Naive B cell (primary cell): ENCODE measurements around the gene TMEM61. TPM values are rescaled to one million over a fixed set of nuclear protein-coding genes. Genes with fewer than 3 reads are reported as not detected.
A peak's percentile ranks its signal among the peaks of the same experiment; 100 is the strongest.

Experiments
- ATAC-seq, 2 donors: fragments of 150-1000 bp; cut with Tn5 transposase; 2 replicates each; pipeline ENCODE4 v1.10.0; 2021; ENCODE audit warnings: low read depth in 2 of 2, mild to moderate bottlenecking in 2 of 2, moderate library complexity in 2 of 2
- DNase-seq: peaks from one replicate; pipeline ENCODE4 v3.0.0; 2022
- H3K27ac Mint-ChIP-seq, 6 donors: one replicate each; pipeline ENCODE4 v1.8.0; 2020 to 2022; ENCODE audit warnings: mild to moderate bottlenecking in 6 of 6, mixed read lengths in 6 of 6, moderate library complexity in 5 of 6, inconsistent platforms in 2 of 6
- H3K27me3 Mint-ChIP-seq, 3 donors: one replicate each; pipeline ENCODE4 v1.8.0; 2021 to 2022; ENCODE audit warnings: mixed read lengths in 3 of 3, mild to moderate bottlenecking in 1 of 3
- H3K36me3 Mint-ChIP-seq, 2 donors: one replicate each; pipeline ENCODE4 v1.8.0; 2020 to 2022; ENCODE audit warnings: mixed read lengths in 2 of 2, inconsistent platforms in 1 of 2, mild to moderate bottlenecking in 1 of 2
- H3K4me1 Mint-ChIP-seq, 3 donors: one replicate each; pipeline ENCODE4 v1.8.0; 2020 to 2022; ENCODE audit warnings: mixed read lengths in 3 of 3, inconsistent platforms in 1 of 3, mild to moderate bottlenecking in 1 of 3, moderate library complexity in 1 of 3
- H3K4me3 Mint-ChIP-seq, 8 donors: one replicate each; pipeline ENCODE4 v1.8.0; 2020 to 2022; ENCODE audit warnings: mild to moderate bottlenecking in 8 of 8, mixed read lengths in 8 of 8, moderate library complexity in 8 of 8, inconsistent platforms in 2 of 8
- H3K9me3 Mint-ChIP-seq, 7 donors: one replicate each; pipeline ENCODE4 v1.8.0; 2020 to 2022; ENCODE audit warnings: mixed read lengths in 7 of 7, mild to moderate bottlenecking in 5 of 7, inconsistent platforms in 2 of 7, moderate library complexity in 1 of 7
- polyA plus RNA-seq, 6 donors: library from polyadenylated mRNA; unstranded; fragments of 300-500 nt; fragmentation: Illumina TruSeq; gene quantifications; one replicate each; pipeline ENCODE4 v1.2.3, GENCODE V29; 2021; ENCODE audit warnings: low read depth in 6 of 6

Gene TMEM61
- polyA plus RNA-seq, 6 donors from 2014 or later = not detected

GRCh38 chr1:54968551-54968950 lies 11.9 kb upstream of the TMEM61 start:
- Mint-ChIP-seq H3K9me3 (peaks cover 0 to 3% (median 0%) of the 10 kb centered on the region in 7 donors), H3K4me3 (no peak overlapping the region), H3K36me3 (no peaks in the 10 kb centered on the region), H3K4me1 (peaks cover 10 to 17% (median 14%) of the 10 kb centered on the region in 3 donors), H3K27me3 (peaks cover 6 to 33% (median 30%) of the 10 kb centered on the region in 3 donors), H3K27ac (no peak overlapping the region)
- no peak for ATAC-seq
- no peak for DNase-seq

GRCh38 chr1:54969879-54970278 lies 10.5 kb upstream of the TMEM61 start:
- Mint-ChIP-seq H3K27ac (no peak overlapping the region), H3K36me3 (no peaks in the 10 kb centered on the region), H3K9me3 (peaks cover 0 to 3% (median 0%) of the 10 kb centered on the region in 7 donors), H3K4me1 (peaks cover 10 to 17% (median 14%) of the 10 kb centered on the region in 3 donors), H3K4me3 (no peak overlapping the region), H3K27me3 (peaks cover 14 to 41% (median 40%) of the 10 kb centered on the region in 3 donors)
- ATAC-seq = no peak
- DNase-seq = no peak

GRCh38 chr1:54970901-54971300 lies 9.5 kb upstream of the TMEM61 start:
- H3K9me3 Mint-ChIP-seq = peaks cover 0 to 3% (median 0%) of the 10 kb centered on the region in 7 donors
- no peak overlapping the region for H3K4me3 Mint-ChIP-seq
- no peak for DNase-seq
- H3K4me1 Mint-ChIP-seq = peaks cover 7 to 10% (median 10%) of the 10 kb centered on the region in 3 donors
- H3K27me3 Mint-ChIP-seq = peaks cover 22 to 50% (median 50%) of the 10 kb centered on the region in 3 donors
- no peaks in the 10 kb centered on the region for H3K36me3 Mint-ChIP-seq
- no peak for ATAC-seq
- H3K27ac Mint-ChIP-seq = no peak overlapping the region

GRCh38 chr1:54971317-54971791 lies 9.1 kb upstream of the TMEM61 start:
- DNase-seq (no peak), ATAC-seq (peak in 1 of 2 donors; percentile 57)
- Mint-ChIP-seq H3K27ac (no peak overlapping the region), H3K9me3 (peaks cover 0 to 3% (median 0%) of the 10 kb centered on the region in 7 donors), H3K27me3 (peaks cover 22 to 51% (median 51%) of the 10 kb centered on the region in 3 donors), H3K4me3 (no peak overlapping the region), H3K36me3 (no peaks in the 10 kb centered on the region), H3K4me1 (peaks cover 4 to 5% (median 5%) of the 10 kb centered on the region in 3 donors)

- Mint-ChIP-seq H3K27ac (no peak overlapping the region), H3K9me3 (peaks cover 0 to 1% (median 0%) of the 10 kb centered on the region in 7 donors), H3K36me3 (no peaks in the 10 kb centered on the region), H3K27me3 (peaks cover 22 to 57% (median 51%) of the 10 kb centered on the region in 3 donors), H3K4me3 (peak overlapping the region in 1 of 8 donors; percentile 35), H3K4me1 (no peaks in the 10 kb centered on the region)
- no peak for ATAC-seq
- DNase-seq = no peak
Measured at GRCh38 chr1:54972436-54972835, 8.0 kb upstream of the TMEM61 start.

- H3K4me3 Mint-ChIP-seq = no peak overlapping the region
- DNase-seq = no peak
- H3K27me3 Mint-ChIP-seq = peaks cover 28 to 64% (median 59%) of the 10 kb centered on the region in 3 donors
- ATAC-seq = no peak
- H3K9me3 Mint-ChIP-seq = peaks cover 0 to 1% (median 0%) of the 10 kb centered on the region in 7 donors
- no peaks in the 10 kb centered on the region for H3K4me1 Mint-ChIP-seq
- H3K36me3 Mint-ChIP-seq = no peaks in the 10 kb centered on the region
- no peak overlapping the region for H3K27ac Mint-ChIP-seq
Measured at GRCh38 chr1:54973205-54973921, 7.1 kb upstream of the TMEM61 start.

GRCh38 chr1:54975356-54976108 lies 4.9 kb upstream of the TMEM61 start:
- no peak for DNase-seq
- Mint-ChIP-seq H3K27ac (no peak overlapping the region), H3K4me1 (no peaks in the 10 kb centered on the region), H3K27me3 (peaks cover 27 to 66% (median 56%) of the 10 kb centered on the region in 3 donors), H3K36me3 (no peaks in the 10 kb centered on the region), H3K4me3 (no peak overlapping the region), H3K9me3 (peaks cover 0 to 1% (median 0%) of the 10 kb centered on the region in 7 donors)
- no peak for ATAC-seq

GRCh38 chr1:54976747-54977146 lies 3.7 kb upstream of the TMEM61 start:
- H3K4me1 Mint-ChIP-seq = no peaks in the 10 kb centered on the region
- DNase-seq = no peak
- H3K27me3 Mint-ChIP-seq = peaks cover 36 to 65% (median 61%) of the 10 kb centered on the region in 3 donors
- no peaks in the 10 kb centered on the region for H3K36me3 Mint-ChIP-seq
- no peak for ATAC-seq
- H3K27ac Mint-ChIP-seq = no peak overlapping the region
- peaks cover 0 to 1% (median 0%) of the 10 kb centered on the region in 7 donors for H3K9me3 Mint-ChIP-seq
- no peak overlapping the region for H3K4me3 Mint-ChIP-seq

- no peak for ATAC-seq
- peaks cover 0 to 1% (median 0%) of the 10 kb centered on the region in 7 donors for H3K9me3 Mint-ChIP-seq
- no peak for DNase-seq
- H3K27me3 Mint-ChIP-seq = peaks cover 37 to 72% (median 66%) of the 10 kb centered on the region in 3 donors
- H3K4me3 Mint-ChIP-seq = peak overlapping the region in 1 of 8 donors; percentile 47
- H3K36me3 Mint-ChIP-seq = no peaks in the 10 kb centered on the region
- no peak overlapping the region for H3K27ac Mint-ChIP-seq
- no peaks in the 10 kb centered on the region for H3K4me1 Mint-ChIP-seq
Measured at GRCh38 chr1:54977533-54978297, 2.7 kb upstream of the TMEM61 start.

- ATAC-seq = no peak
- Mint-ChIP-seq H3K36me3 (no peaks in the 10 kb centered on the region), H3K9me3 (peaks cover 0 to 1% (median 0%) of the 10 kb centered on the region in 7 donors), H3K4me1 (no peaks in the 10 kb centered on the region), H3K27ac (no peak overlapping the region), H3K4me3 (no peak overlapping the region), H3K27me3 (peaks cover 43 to 68% (median 58%) of the 10 kb centered on the region in 3 donors)
- DNase-seq = no peak
Measured at GRCh38 chr1:54978528-54979326, 1.7 kb upstream of the TMEM61 start.

- Mint-ChIP-seq H3K36me3 (no peaks in the 10 kb centered on the region), H3K27ac (no peak overlapping the region), H3K27me3 (peaks cover 37 to 71% (median 58%) of the 10 kb centered on the region in 3 donors), H3K4me1 (no peaks in the 10 kb centered on the region), H3K9me3 (peaks cover 0 to 1% (median 0%) of the 10 kb centered on the region in 7 donors), H3K4me3 (no peak overlapping the region)
- ATAC-seq (no peak), DNase-seq (no peak)
Measured at GRCh38 chr1:54979327-54979891, 1.0 kb upstream of the TMEM61 start.

GRCh38 chr1:54980046-54980527 lies 341 bp upstream of the TMEM61 start:
- H3K36me3 Mint-ChIP-seq = no peaks in the 10 kb centered on the region
- no peaks in the 10 kb centered on the region for H3K4me1 Mint-ChIP-seq
- ATAC-seq (no peak), DNase-seq (no peak)
- peaks cover 34 to 68% (median 54%) of the 10 kb centered on the region in 3 donors for H3K27me3 Mint-ChIP-seq
- no peak overlapping the region for H3K4me3 Mint-ChIP-seq
- H3K27ac Mint-ChIP-seq = no peak overlapping the region
- no peaks in the 10 kb centered on the region for H3K9me3 Mint-ChIP-seq
